Measurements from ENCODE around the gene ZCCHC10. TPM values are rescaled to one million over a fixed set of nuclear protein-coding genes. Genes with fewer than 3 reads are reported as not detected.
"Not testable (repeated sequence)": the region's sequence is repeated elsewhere in the genome, so short reads cannot be mapped to it uniquely, and the experiment has no call there.

Gene ZCCHC10
- total RNA-seq, 2 donors from 2014 or later = 19.4 to 23.3 TPM

- ATAC-seq (replicated peaks) = peak; percentile 88
- Mint-ChIP-seq H3K4me1 (peaks cover 12% of the 10 kb centered on the region), H3K27ac (peak within 1 kb of the TSS; percentile 99), H3K36me3 (ENCODE audit: low read depth) (peaks cover 26% of the 10 kb centered on the region), H3K4me3 (peak within 1 kb of the TSS; percentile 97), H3K27me3 (no peaks in the 10 kb centered on the region), H3K9me3 (no peaks in the 10 kb centered on the region)
Measured at GRCh38 chr5:133051542-133052316, 25.4 kb upstream of the ZCCHC10 start, which contains the start of gene HSPA4. HSPA4 (plus strand) TSS chr5:133052013; CDS start chr5:133052251, 238 bp downstream.

- Mint-ChIP-seq H3K27ac (peak overlapping the region; percentile 99), H3K27me3 (no peaks in the 10 kb centered on the region), H3K4me3 (peak overlapping the region; percentile 97), H3K36me3 (ENCODE audit: low read depth) (peaks cover 26% of the 10 kb centered on the region), H3K9me3 (no peaks in the 10 kb centered on the region), H3K4me1 (peaks cover 12% of the 10 kb centered on the region)
- no peak for ATAC-seq (replicated peaks)
Measured at GRCh38 chr5:133051061-133051541, 24.8 kb upstream of the ZCCHC10 start.

- Mint-ChIP-seq H3K9me3 (no peaks in the 10 kb centered on the region), H3K27ac (peak overlapping the region; percentile 99), H3K4me3 (peak overlapping the region; percentile 97), H3K36me3 (ENCODE audit: low read depth) (peaks cover 26% of the 10 kb centered on the region), H3K4me1 (peaks cover 11% of the 10 kb centered on the region), H3K27me3 (no peaks in the 10 kb centered on the region)
- ATAC-seq (replicated peaks) = no peak
Measured at GRCh38 chr5:133050521-133050920, 24.2 kb upstream of the ZCCHC10 start.

GRCh38 chr5:133049726-133050048, 23.3 kb upstream of the ZCCHC10 start:
- Mint-ChIP-seq H3K27ac (peak overlapping the region; percentile 50), H3K4me3 (peak overlapping the region; percentile 25)

GRCh38 chr5:133048993-133049725, 22.8 kb upstream of the ZCCHC10 start:
- H3K4me3 Mint-ChIP-seq = peak overlapping the region; percentile 25

More at GRCh38 chr5:133049726-133050048, 23.3 kb upstream of the ZCCHC10 start:
- ATAC-seq (replicated peaks) = no peak
- Mint-ChIP-seq H3K4me1 (peaks cover 4% of the 10 kb centered on the region), H3K36me3 (ENCODE audit: low read depth) (peaks cover 17% of the 10 kb centered on the region), H3K27me3 (no peaks in the 10 kb centered on the region), H3K9me3 (no peaks in the 10 kb centered on the region)

GRCh38 chr5:133047404-133047803, 21.1 kb upstream of the ZCCHC10 start:
- H3K4me1 Mint-ChIP-seq = peaks cover 4% of the 10 kb centered on the region
- H3K27ac Mint-ChIP-seq = no peak overlapping the region
- peaks cover 8% of the 10 kb centered on the region for H3K36me3 Mint-ChIP-seq (ENCODE audit: low read depth)
- no peaks in the 10 kb centered on the region for H3K27me3 Mint-ChIP-seq
- no peaks in the 10 kb centered on the region for H3K9me3 Mint-ChIP-seq
- H3K4me3 Mint-ChIP-seq = no peak overlapping the region
- no peak for ATAC-seq (replicated peaks)

More at GRCh38 chr5:133048993-133049725, 22.8 kb upstream of the ZCCHC10 start:
- Mint-ChIP-seq H3K27ac (peak overlapping the region; percentile 50), H3K27me3 (no peaks in the 10 kb centered on the region), H3K4me1 (peaks cover 4% of the 10 kb centered on the region), H3K9me3 (no peaks in the 10 kb centered on the region), H3K36me3 (ENCODE audit: low read depth) (peaks cover 16% of the 10 kb centered on the region)
- ATAC-seq (replicated peaks) = no peak

- not testable (repeated sequence) for H3K9me3 Mint-ChIP-seq; ATAC-seq (replicated peaks); H3K27me3 Mint-ChIP-seq; H3K4me3 Mint-ChIP-seq; H3K27ac Mint-ChIP-seq; H3K4me1 Mint-ChIP-seq; H3K36me3 Mint-ChIP-seq (ENCODE audit: low read depth)
Measured at GRCh38 chr5:133046560-133046959, 20.2 kb upstream of the ZCCHC10 start.

- H3K4me3 Mint-ChIP-seq = no peak overlapping the region
- ATAC-seq (replicated peaks) = no peak
- no peaks in the 10 kb centered on the region for H3K36me3 Mint-ChIP-seq (ENCODE audit: low read depth)
- no peaks in the 10 kb centered on the region for H3K27me3 Mint-ChIP-seq
- no peak overlapping the region for H3K27ac Mint-ChIP-seq
- no peaks in the 10 kb centered on the region for H3K9me3 Mint-ChIP-seq
- H3K4me1 Mint-ChIP-seq = no peaks in the 10 kb centered on the region
Measured at GRCh38 chr5:133041910-133042309, 15.6 kb upstream of the ZCCHC10 start.

GRCh38 chr5:133041157-133041784, 14.9 kb upstream of the ZCCHC10 start:
- ATAC-seq (replicated peaks) = no peak
- Mint-ChIP-seq H3K4me3 (no peak overlapping the region), H3K27ac (no peak overlapping the region), H3K27me3 (no peaks in the 10 kb centered on the region), H3K36me3 (ENCODE audit: low read depth) (no peaks in the 10 kb centered on the region), H3K9me3 (no peaks in the 10 kb centered on the region), H3K4me1 (no peaks in the 10 kb centered on the region)

GRCh38 chr5:133036677-133037076, 10.3 kb upstream of the ZCCHC10 start:
- H3K36me3 Mint-ChIP-seq (ENCODE audit: low read depth); H3K4me3 Mint-ChIP-seq; ATAC-seq (replicated peaks); H3K4me1 Mint-ChIP-seq; H3K27ac Mint-ChIP-seq; H3K27me3 Mint-ChIP-seq; H3K9me3 Mint-ChIP-seq: not testable (repeated sequence)

GRCh38 chr5:133035224-133035623, 8.9 kb upstream of the ZCCHC10 start:
- no peaks in the 10 kb centered on the region for H3K9me3 Mint-ChIP-seq
- H3K27me3 Mint-ChIP-seq = peaks cover 8% of the 10 kb centered on the region
- peaks cover 6% of the 10 kb centered on the region for H3K4me1 Mint-ChIP-seq
- H3K4me3 Mint-ChIP-seq = no peak overlapping the region
- no peak overlapping the region for H3K27ac Mint-ChIP-seq
- H3K36me3 Mint-ChIP-seq (ENCODE audit: low read depth) = no peaks in the 10 kb centered on the region
- no peak for ATAC-seq (replicated peaks)

GRCh38 chr5:133034064-133034463, 7.7 kb upstream of the ZCCHC10 start:
- H3K27ac Mint-ChIP-seq = no peak overlapping the region
- H3K36me3 Mint-ChIP-seq (ENCODE audit: low read depth) = no peaks in the 10 kb centered on the region
- H3K4me3 Mint-ChIP-seq = no peak overlapping the region
- no peak for ATAC-seq (replicated peaks)
- H3K27me3 Mint-ChIP-seq = peaks cover 8% of the 10 kb centered on the region
- H3K4me1 Mint-ChIP-seq = peaks cover 6% of the 10 kb centered on the region
- no peaks in the 10 kb centered on the region for H3K9me3 Mint-ChIP-seq

- ATAC-seq (replicated peaks) = no peak
- Mint-ChIP-seq H3K27ac (no peak overlapping the region), H3K36me3 (ENCODE audit: low read depth) (no peaks in the 10 kb centered on the region), H3K4me3 (no peak overlapping the region), H3K4me1 (peaks cover 6% of the 10 kb centered on the region), H3K27me3 (peaks cover 8% of the 10 kb centered on the region), H3K9me3 (no peaks in the 10 kb centered on the region)
Measured at GRCh38 chr5:133032852-133033742, 6.7 kb upstream of the ZCCHC10 start.

All from activated T-helper 17 cell treated with anti-CD3 and anti-CD28 coated beads, Interleukin-2, amount 50 U/mL, for 72 hours (primary cell).